GM11168 (cell line): ENCODE data around the gene APEX1.

Source experiments
- in situ Hi-C: fragments of 300-500 bp; cut with MboI; formaldehyde crosslinking; loops from one replicate; pipeline ENCODE4 v1.12.0; 2022; ENCODE audit warnings: low sequenced_read_pairs; ENCODE audit not compliant: unreplicated experiment

APEX1 gene

GRCh38 chr14:20454516-20455354, at the start of gene APEX1, which contains the start of gene OSGEP:
TSS of gene APEX1 (plus strand) at chr14:20455226. CDS start at chr14:20455646, 420 bp downstream.
TSS of gene OSGEP (minus strand) at chr14:20454812. CDS start at chr14:20454683, 129 bp downstream.
- in situ Hi-C loops, result no loop called here

DNA sequence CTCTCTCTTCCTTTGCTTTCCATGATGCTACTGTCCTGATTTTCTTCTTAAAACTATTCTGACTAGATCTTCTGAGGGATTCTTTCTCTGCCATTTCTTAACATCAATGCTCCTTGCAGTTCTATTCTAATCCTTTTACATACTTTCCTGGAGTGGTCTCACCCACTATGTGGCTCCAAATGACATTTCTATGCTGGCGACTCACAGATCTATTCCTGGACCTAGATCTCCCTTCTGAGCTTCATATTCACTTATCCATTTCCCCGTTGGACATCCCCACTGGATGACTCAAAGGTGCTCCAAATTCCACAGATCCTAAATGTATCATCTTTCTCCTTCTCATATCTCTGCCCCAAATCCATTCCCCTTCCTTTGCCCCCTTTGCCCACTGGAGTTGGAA, 45.8 kb upstream of the APEX1 start:
- in situ Hi-C loops, result no loop called here

GRCh38 chr14:20412411-20412810, 42.6 kb upstream of the APEX1 start:
- in situ Hi-C loops, result no loop called here

GRCh38 chr14:20412876-20413743, 41.9 kb upstream of the APEX1 start, which contains the start of gene TEP1:
TSS of gene TEP1 (minus strand) at chr14:20413501. CDS start at chr14:20408439, 5,062 bp downstream.
- in situ Hi-C loops, result no loop called here

- in situ Hi-C loops, result no loop called here
Measured at GRCh38 chr14:20413744-20414082, 41.3 kb upstream of the APEX1 start.

DNA sequence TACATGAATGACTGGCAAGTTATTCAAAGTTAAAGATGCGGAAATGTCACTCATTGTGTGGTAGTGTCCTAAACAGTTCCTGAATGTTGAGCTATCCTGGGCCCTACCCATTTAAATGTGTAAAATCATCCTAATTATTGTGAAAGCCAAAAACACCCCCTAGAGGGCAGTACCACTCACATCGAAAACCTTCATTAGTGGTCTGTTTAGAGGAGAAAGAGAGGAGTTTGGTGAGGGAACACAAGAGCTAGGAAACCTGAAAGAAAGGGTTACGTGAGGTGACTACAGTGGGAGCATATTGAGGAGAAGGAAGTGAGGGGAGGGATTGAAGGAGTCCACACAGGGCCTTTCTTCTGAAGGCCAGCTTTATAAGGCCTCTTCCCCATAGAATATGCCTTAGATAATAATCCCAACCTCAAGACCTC, 39.2 kb upstream of the APEX1 start:
- in situ Hi-C loops, result no loop called here

DNA sequence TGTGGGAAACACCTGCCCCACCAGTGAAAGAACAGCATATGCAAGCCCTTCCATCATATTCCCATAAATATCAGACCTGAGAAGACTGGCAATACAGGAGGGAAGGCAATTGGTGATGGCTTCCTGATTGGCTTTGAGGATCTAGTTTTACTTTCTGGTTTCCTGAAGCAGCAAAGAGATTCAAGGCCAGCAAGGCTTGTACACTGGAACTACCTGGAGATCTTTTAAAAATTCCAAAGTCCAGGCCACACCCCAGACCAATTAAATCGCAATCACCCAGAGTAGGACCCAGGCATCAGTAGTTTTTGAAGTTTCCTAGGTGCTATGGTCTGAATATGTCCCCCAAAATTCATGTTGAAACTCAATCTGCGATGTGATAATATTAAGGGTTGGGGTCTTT, 38.8 kb upstream of the APEX1 start:
- in situ Hi-C loops, result no loop called here

- in situ Hi-C loops, result no loop called here
Measured at GRCh38 chr14:20417250-20418186, 37.5 kb upstream of the APEX1 start.

- in situ Hi-C loops, result no loop called here
Measured at GRCh38 chr14:20418501-20418909, 36.5 kb upstream of the APEX1 start.

GRCh38 chr14:20419419-20419818, 35.6 kb upstream of the APEX1 start:
- in situ Hi-C loops, result no loop called here

DNA sequence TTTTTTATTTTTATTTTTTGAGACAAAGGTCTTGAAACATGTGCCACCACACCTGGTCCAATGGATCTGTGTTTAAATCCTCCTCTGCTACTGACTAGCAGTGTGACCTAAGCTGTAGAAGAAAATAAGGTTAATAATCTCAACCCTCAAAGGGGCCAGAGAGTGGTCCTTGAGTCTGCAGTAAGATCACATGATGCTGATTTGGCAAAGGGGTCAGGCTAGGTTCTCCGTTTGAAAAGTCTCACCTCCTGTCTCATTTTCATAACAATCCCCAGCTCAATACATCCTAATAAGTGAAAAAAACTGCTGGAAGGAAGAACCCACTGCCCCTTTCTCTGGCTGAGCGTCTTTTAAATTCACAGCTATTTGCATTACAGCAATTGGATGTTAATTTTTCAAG, 33.8 kb upstream of the APEX1 start:
- in situ Hi-C loops, result no loop called here

DNA sequence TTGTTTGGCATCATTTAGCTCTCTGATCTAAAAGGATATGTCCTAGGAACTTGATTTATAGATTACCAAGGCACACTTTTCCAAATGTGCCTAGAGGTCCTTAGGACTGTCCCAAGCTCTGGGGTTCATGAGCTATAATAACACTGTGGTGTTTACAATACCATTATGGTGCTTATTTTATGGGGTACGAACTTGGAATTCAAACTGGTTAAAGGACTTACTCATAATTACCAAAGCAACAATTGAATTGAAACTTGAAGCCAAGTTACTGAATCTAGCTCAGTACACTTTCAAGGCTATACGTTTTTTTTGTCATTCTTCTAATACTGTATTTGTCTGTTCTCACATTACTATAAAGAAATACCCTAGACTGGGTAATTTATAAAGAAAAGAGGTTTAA, 32.1 kb upstream of the APEX1 start:
- in situ Hi-C loops, result no loop called here

- in situ Hi-C loops, result no loop called here
Measured at GRCh38 chr14:20424851-20425250, 30.2 kb upstream of the APEX1 start.

DNA sequence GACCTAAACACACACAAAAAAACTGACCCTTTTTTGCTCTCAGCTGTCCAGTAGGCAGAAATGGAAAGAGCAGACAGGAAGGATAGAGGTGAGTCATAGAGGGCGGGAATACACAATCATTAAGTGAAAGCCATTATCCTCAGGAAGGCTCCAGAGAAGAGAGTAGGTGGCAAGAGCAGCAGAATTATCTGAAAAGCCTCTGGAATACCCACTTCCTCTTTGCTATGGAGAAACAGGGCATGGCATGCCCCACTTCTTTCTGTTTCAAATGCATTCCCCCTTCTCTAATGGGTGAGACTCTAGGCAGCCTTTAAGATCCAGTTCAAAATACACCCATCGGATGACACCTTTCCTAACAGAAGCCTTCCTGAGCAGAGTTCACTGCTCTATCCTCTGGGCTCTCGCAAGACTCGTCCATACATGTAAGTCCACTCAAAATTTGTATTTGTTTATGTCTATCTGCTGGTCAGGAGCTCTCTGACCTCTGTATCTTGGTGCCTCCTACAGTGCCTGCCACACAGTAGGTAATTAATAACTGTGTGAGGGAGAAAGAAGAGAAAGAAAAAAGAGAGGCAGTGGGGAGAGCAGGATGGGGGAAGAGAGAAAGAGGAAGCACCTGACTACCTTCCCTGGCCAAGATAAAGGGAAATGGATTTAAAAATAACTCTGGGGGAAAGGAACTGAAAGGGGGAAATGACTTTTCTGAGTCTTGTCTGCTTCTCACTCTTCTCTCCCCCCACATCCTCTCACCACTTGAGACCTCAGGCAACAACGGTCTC, 27.6 kb upstream of the APEX1 start:
- in situ Hi-C loops, result no loop called here

GRCh38 chr14:20428010-20428365, 27.0 kb upstream of the APEX1 start:
- in situ Hi-C loops, result no loop called here

DNA sequence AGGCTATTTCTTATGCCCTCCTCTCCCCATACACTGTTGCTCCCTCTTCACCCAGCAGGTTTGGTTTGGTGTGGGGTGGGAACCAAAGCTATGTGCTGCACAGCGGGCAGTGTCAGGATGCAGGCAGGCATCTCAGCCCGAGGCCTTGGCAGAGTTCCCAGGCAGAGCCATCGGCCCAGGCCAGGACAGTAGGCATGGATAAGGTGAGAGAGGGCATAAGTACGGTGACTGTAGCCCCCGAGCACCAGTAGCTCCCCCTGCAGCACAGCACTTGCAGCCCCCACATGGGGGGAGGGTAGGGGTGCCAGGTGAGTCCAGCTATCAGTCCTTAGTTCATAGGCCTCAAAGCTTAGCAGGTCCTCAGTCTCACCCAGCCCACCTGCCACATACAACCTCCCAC, 26.2 kb upstream of the APEX1 start:
- in situ Hi-C loops, result no loop called here

DNA sequence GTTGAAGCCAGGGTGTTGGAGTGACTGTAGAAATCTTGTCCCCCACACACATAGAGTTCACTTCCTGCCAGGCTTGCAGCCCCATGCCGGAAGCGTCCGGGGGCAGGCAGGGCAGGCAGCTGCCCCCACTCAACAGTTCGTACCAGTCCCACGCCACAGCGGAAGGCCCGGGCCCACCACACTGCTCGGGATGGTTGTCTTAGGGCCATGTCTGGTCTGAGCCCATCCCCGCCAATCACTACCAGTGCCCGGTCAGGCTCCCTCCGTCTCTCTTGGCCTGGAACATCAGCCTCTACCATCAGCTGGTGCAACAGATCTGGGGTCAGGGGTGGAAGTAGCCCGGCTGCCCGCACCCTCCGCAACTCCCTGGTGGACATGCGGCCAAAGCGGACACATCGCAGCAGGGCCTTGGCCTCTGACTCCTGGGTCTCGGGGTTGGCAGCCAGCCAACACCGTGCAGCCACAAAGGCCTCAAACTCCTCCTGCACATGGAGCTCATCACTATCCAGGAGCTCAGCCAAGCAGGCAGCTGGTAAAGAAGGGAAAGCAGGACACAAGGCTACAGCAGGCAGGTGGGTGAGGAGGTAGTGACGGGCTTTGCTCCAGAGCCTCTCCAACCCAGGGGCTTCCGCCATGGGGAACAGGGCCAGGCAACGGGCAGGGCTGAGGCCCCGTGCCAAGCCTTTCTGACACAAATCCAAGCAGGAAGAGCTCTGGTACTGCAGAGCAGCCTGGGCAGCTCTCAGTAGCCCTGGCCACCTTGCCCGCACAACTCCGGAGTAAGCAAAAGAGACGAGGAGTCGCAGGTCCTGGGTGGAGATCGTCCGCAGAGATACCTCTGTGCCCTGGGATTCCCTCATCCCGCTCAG, 25.0 kb upstream of the APEX1 start:
- in situ Hi-C loops, result no loop called here
